HUDEP-2 (cell line): ENCODE measurements around the gene KCNH5.
"Not testable (repeated sequence)": the region's sequence is repeated elsewhere in the genome, so short reads cannot be mapped to it uniquely, and the experiment has no call there.

Experiments used
- DNase-seq, 76 experiments: peaks; one replicate each; lab custom pipeline; 2025; ENCODE audit not compliant: unreplicated experiment in 76 of 76; lab: John Stamatoyannopoulos, UW

KCNH5 gene

DNA sequence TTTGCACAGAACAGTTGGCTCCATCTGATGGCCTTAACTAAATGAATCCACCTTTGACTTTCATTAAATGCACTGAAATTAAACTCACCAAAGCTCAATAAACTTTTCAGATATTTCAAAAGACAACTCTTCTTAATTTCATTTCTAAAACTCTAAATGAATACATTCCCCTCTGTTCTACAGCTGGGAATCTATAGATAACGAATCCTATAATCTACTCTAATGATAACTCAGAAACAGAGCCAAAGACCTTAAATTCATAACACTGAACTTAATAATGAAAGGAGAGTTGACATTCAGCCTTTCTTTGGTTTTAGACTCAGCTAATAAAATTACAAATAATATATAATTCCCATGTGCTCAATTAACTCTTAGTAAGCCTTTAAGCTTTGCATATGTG, 150.5 kb downstream of the KCNH5 start:
- no peak for DNase-seq

DNA sequence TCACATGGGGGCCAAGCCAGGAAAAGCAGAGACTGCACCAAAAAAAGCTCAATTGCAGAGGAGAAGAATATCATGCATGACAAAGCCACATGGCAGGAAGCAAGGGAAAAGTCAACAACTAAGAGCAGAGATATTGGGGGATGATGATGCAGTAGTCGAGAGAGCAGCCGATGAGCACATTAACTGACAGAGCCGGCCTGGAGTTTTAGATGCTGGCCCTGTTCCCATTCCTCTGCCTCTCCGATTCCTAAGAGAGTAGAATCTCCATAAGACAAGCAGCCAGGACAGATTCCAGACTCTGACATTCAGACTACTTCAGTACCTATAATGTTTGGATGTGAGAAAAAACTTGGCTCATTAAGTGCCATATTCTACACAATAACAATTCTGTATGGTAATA, 155.9 kb downstream of the KCNH5 start:
- DNase-seq: no peak

DNA sequence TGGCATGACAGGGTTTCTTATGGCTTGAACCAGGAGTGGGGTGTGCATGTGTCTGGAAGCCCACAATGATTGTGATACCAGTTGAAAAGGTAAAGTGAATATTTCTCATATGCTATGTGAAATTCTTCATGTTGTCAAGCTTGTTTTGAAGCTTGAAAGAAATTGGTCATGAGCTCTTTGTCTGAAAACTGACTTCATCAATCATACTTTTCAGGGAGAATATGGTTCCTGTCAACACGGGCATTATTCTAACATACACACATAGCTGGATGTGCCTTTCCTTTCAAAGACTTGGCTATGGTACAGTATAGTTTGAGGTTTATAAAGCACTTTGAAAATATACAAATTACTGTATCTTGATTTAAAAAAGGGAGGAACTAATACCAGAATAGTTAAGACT, 158.8 kb downstream of the KCNH5 start:
- no peak for DNase-seq

DNA sequence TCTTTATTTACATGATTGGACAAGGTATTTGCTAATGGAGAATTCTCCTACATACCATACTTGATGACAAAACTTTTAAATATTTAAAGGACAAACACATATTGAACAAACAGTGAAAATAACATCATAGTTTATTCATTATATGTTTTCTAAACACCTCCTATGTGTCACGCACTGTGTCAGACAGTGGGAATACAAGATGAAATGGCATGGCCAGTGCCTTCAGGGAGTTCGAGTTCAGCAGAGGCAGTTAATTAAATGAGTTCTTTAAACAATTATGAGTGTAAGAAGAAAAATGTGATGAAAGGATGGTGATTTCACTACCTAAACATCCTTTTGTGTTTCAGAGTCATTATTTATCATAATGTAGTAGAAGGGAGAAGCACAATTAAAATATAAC, 159.8 kb downstream of the KCNH5 start:
- DNase-seq: no peak

DNA sequence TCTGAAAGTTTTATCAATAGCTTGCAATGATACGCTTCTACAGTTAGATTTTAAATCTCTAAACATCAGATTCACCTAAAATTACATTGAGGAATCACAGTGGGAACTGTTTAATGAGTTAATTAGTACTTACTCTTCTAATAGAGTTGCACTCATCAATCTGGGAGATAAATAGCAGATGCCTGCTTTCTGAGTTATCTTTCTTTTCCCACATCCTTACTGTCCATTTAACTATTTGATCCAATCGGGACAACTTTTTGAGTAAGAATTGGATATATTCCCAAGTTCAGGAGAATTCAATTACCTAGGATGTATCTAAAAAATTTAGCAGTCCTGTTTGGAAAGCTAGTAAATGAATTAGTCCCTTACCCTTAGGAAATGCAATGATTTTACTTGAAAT, 162.3 kb downstream of the KCNH5 start:
- no peak for DNase-seq

DNA sequence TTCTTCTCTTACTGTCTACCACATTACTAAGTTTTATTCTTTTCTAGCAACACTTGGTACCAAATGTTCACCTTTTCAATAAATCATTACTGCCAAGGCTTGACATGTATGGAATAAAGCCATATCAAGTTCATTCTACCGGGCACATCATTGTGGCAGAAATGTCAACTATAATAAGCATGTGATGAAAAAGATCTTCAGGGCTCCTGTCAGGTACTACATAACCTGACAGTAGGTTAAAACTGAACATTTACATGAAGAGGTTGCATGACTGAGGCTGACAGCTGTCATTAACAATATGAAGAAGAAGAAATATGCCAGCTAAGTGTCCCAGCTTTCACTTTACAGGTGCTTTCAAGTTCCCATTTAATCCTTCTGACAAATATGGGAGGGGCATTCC, 178.9 kb downstream of the KCNH5 start:
- DNase-seq: no peak

DNA sequence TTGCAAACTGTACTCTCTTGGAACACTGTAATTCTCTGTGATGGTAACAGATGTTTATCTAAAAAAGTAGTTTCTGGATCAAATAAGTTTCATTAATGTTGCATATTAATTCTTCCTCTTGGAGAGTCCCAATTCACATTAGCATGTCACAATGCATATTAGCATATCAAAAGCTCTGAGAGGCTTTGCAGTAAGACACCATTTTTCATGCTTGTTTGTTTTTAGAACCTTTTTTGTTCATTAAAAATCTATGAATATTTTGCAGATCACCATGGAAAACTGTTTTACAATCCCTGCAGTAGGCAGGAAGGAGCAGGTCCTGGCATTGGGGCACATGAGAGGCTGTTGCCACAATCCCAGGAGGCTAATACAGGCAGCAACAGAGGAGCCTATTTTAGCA, 180.7 kb downstream of the KCNH5 start:
- DNase-seq: no peak

DNA sequence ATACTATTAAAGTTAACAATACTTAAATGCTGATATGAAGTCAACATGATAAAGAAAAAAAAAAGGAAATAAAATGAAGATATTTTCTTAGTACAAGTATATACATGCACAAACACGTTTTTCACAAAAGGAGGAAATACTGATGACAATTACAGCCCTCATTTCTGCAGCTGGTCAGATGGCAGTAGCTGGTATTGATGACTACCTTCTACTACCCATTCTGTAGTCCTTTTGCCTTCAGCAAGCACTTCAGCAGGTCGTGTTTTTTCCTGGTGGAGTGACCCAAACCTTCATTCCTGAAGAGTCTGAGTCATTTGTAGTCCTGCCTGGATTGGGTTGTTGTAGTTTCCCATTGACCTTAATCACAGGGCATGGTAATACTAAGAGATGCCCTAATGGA, 187.2 kb downstream of the KCNH5 start:
- not testable (repeated sequence) for DNase-seq

DNA sequence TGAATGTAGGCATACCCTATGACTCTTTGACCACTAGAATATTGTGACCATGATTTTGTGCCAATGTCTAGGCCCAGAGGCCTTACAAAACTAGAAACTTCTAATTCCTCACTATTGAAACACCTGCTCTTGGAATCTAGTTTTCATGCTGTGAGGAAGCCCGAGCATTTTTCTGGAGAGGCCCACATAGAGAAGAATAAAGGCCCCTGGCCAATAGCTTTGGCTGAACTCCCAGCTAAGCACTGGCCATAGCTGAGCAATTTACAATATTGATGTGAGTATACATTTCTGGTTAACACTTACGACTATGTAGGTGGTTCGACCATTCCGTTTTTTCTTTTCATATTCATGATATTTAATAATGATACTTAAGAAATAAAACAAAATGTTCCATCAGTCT, 190.3 kb downstream of the KCNH5 start:
- DNase-seq: no peak

DNA sequence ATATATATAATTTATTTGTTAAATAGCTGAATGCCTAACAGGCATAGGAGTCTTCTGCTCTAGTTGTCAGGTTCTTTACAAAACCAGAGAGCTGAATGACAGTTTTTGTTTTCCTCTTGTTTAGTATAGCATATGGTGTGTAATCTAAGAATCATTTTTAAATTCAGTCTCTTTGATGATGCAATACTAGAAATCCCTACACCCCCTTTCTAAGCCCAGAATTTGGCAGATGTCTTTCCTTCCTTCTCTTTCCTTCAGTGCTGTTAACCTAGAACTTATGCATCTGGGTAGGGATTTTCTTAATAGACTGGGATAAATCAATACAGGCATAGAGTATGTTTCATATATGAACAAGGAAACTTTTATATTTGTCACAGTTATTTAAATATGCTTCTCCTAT, 198.1 kb downstream of the KCNH5 start:
- no peak for DNase-seq

DNA sequence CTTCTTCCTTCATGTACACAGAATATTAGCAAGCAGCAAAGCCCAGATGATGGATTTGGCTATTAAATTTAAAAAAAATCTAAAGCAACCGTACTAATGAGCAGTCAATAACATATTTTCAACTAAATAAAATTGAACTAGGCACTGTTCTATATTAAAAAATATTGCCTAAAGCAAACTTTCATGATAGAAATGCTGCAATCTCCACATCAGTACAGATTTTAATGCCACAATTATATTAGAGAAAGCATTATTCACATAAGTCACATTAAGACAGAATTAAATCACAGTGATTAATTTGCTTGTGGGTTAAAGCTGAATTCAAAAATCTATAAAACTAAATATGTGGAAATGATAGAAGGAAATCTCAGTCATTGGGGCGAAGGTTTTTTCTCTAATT, 200.7 kb downstream of the KCNH5 start:
- no peak for DNase-seq

DNA sequence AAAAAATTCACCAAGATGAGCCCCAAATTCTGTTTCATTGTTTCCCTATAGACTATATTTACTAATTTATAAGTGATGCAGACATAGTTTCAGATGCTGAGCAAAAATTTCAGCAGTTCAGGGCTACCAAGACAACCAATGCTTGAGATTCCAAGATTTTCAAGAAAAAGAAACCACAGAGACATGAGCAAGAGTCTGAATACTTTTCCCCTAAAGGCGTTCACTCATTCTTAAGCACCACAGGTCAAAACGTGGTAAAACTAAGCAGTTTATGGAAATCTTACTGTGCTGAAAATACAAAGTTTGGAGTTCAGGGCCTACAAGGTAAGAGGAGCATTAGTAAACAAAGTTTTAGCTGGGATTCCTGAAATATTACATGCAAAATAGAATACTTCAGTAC, 221.2 kb downstream of the KCNH5 start:
- no peak for DNase-seq

DNA sequence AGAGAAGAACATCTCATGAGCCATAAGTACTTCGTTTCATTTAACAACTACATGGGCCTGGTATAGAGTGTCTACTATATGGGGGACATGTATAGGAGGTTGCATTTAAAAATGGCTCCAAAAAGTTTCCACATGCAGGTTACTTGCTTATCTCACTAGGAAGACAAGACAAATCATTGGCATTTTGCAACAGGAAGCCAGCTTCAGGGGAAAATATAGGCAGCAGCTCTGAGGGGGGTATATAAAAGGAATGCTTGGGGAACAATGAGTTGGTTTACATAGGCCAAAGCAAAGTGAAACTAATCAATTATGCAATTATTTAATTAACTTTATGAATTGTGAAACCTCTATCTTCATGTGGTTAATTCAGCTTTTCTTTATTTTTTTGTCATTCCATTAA, 225.3 kb downstream of the KCNH5 start:
- no peak for DNase-seq

DNA sequence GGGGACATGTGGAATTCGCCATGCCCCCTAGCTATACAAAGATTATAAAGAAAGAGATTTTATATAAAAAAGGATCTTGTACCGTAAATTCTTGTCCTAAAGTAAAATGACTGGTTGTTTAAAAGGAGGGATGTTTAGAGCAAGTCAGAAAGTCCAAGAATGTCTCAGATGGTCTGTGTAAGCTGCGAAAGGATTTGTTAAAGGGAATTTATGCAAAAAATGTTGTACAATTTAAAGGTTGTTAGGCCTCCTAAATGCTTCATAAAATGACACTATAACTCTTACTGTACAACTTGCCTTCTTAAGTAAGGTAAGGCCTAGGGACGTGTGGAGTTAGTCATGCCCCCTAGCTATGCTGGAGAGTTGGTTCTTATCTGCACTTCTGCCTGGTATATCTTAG, 237.6 kb downstream of the KCNH5 start:
- DNase-seq: peak in 5 of 76 experiments; percentile 2 to 27 (median 7)

DNA sequence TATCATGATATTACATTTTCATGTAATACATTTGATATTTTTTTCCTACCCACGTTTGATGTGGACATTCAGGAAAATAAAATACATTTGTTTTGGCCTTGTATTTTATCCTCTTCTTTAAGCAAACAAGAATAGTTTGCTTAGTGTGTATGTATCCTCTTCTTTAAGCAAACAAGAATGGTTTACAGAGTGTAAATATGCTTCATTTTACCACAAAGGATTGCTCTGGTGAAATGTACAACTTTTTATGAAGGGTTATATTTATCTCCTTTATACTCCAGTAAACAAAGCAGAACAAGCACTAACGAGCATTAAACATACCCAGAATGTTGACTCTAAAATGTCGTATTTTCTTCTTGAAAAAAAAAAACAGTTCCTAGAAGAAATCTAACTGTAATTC, 244.7 kb downstream of the KCNH5 start:
- no peak for DNase-seq

DNA sequence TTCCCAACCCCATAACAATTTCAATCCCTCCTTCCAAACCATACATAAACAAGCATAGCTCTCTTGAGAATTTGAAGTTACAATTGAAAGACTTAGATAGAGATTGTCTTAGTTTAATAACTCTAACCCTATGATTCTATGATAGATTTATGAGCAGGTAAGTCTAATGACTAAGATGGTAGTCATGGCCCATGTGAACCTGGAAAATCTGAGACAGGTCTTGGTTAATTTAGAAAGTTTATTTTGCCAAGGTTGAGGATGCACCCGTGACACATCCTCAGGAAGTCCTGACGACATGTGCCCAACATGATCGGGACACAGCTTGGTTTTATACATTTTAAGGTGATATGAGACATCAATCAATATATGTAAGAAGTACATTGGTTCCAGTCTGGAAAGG, 248.8 kb downstream of the KCNH5 start:
- no peak for DNase-seq

DNA sequence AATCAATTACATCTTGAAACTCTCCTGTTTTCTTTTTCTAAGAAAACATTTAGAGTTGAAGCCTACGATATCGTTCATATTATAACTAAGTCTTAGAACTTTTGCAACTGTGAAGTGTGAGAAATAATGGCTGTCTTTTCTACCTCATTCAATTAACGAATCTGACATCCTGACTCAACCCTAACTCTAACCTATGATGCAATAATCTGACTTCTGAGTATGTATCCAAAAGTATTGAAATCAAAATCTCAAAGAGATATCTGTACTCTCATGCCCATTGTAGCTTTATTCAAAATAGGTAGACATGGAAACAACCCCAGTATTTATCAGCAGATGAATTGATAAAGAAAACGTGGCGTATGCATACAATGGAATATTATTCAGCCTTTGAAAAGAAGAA, 252.7 kb downstream of the KCNH5 start:
- DNase-seq: no peak

DNA sequence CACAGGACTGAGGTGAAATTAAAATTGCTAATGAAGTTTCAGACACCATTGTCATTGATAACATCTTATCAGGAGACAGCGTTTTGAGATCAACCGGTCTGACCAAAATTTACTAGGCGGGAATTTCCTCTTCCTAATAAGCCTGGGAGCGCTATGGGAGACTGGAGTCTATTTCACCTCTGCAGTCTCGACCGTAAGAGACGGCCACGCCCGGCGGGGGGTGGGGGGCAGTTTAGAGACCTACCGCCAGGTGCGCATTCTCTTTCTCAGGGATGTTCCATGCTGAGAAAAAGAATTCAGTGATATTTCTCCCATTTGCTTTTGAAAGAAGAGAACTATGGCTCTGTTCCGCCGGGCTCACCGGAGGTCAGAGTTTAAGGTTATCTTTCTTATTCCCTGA, 263.9 kb downstream of the KCNH5 start:
- DNase-seq: not testable (repeated sequence)

DNA sequence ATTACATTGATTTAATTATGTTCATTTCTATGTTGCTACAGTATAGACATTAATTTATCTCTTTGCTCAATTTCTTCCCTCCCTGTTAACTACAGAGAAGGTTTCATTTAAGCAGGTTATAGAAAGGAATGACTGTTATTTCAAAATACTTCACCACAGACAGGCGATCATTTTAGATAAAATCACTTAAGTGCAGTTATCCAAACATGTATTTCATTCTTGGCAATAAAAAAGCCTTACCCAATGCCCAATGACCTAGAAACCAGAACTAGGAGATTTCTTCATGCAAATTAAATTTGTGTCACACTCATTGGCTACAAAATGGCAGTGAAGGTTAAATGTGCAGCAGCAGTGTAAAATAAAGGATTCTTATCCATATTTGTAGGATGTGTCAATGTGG, 266.4 kb downstream of the KCNH5 start:
- no peak for DNase-seq

DNA sequence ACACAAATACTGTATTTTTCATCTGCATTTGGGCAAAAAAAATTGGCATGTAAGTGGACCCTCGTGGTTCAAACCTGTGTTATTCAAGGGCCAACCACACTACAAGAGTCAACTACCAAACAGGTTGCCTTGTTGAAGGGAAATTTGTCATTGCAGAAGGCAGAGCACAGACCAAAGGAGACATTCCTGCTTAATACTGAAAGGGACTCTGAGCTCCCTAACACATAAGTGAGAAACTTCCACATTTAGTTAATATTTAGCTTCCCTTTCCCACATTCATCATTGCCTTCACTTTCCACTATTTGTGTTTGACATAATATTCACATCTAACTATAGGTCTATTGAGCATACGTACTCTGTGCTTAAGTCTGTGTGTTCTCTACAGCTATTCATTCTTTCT, 266.9 kb downstream of the KCNH5 start:
- no peak for DNase-seq

DNA sequence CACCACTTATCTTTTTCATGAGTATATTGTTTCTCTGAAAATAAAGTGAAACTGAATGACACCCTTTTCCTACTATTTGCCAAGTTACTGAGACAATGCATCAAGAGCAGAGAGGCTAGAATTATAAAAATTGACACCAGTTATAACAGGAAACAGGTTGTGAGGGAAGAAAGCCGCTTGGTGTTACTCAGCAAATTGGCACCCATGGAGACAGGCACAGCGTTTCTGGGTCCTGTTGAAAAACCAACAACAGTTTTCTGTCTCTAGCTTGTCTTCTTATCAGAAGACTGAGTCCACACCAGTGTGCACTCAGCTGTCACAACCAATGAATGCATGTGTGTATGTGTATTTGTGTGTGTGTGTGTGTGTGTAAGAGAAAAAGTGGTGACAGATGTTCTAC, 267.7 kb downstream of the KCNH5 start:
- no peak for DNase-seq

DNA sequence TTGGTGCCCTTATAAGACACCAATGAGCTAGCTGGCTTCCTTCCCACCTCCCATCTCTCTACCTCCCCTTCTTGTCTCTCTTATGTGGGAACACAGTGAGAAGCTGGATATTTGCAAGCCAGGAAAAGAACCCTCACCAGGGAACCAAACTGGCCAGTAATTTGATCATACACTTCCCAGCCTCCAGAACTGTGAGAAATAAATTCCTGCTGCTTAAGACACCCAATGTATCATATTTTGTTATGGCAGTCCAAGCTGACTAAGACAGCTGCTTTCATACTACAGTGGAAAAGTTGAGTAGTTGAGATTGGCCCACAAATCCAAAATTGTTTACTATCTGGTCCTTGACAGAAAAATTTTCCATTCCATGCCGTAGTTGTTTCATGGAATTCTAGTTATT, 269.0 kb downstream of the KCNH5 start:
- no peak for DNase-seq

DNA sequence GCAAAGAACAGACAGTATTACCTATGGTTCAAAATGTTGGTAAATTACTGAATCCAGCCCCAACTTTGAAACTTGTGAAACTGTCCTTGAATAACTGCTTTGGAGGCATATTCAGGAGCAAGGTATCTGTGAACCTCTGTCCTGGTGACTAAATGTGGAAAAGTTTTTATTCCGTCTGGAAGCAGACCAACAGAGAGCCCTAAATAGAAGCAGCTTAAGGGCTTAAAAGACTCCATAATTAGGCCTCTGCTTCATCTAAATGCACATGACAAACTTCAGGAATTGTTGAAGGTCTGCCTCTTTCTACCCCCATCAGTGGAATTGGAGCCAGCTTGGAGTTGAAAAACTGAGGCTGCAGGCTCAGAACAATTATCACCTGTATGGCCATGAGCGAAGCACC, 276.5 kb downstream of the KCNH5 start:
- DNase-seq: no peak

DNA sequence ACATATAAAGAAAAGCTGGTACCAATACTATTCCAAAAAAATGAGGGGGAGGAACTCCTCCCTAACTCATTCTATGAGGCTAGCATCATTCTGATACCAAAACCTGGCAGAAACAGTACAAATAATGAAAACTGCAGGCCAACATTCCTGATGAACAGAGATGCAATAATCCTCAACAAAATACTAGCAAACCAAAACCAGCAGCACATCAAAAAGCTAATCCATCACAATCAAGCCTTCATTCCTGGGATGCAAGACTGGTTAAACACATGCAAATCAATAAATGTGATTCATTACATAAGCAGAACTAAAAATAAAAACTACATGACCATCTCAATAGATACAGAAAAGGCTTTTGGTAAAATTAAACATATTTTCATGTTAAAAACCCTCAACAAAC, 281.3 kb downstream of the KCNH5 start:
- DNase-seq: no peak
